Rectal smooth muscle tissue (tissue), 1 donor: ENCODE data around the gene PROM2.

Experiments used
- H3K27ac ChIP-seq: one replicate; pipeline ENCODE4 v1.7.0; 2013; ENCODE audit warnings: low read depth, low read length, inconsistent platforms
- H3K27me3 ChIP-seq: one replicate; pipeline ENCODE4 v1.7.0; 2013; ENCODE audit warnings: low read length; ENCODE audit not compliant: control insufficient read depth, insufficient read depth
- H3K36me3 ChIP-seq: one replicate; pipeline ENCODE4 v1.7.0; 2013; ENCODE audit warnings: low read length; ENCODE audit not compliant: control insufficient read depth, insufficient read depth
- H3K4me1 ChIP-seq: one replicate; pipeline ENCODE4 v1.7.0; 2013; ENCODE audit warnings: low read length; ENCODE audit not compliant: control insufficient read depth, insufficient read depth
- H3K4me3 ChIP-seq: one replicate; pipeline ENCODE4 v1.7.0; 2013; ENCODE audit warnings: low read length
- H3K9ac ChIP-seq: one replicate; pipeline ENCODE4 v1.7.0; 2013; ENCODE audit warnings: low read length

The PROM2 gene

DNA sequence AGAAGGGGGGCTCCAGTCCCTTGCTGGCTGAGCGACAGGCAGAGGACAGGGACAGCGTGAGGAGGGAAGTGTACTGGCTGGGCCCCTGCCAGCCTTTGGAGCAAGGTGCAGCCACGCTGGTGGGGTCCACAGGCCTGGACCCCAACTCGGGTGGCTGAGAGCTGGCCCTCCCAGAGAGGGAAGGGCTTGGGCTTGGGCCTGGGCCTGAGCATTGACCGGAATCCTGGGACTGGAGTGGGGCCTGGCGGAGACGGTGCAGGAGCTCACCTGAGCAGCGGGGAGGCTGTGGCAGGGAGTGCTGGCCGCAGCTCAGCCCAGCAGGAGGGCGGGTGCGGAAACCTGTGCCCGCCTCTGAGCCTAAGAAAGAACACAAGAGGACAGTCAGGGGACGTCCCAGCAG lies 50.8 kb downstream of the PROM2 start:
- no peak overlapping the region for H3K27ac ChIP-seq
- no peaks in the 10 kb centered on the region for H3K36me3 ChIP-seq
- no peak overlapping the region for H3K9ac ChIP-seq
- no peaks in the 10 kb centered on the region for H3K27me3 ChIP-seq
- no peak overlapping the region for H3K4me3 ChIP-seq
- H3K4me1 ChIP-seq = no peaks in the 10 kb centered on the region

DNA sequence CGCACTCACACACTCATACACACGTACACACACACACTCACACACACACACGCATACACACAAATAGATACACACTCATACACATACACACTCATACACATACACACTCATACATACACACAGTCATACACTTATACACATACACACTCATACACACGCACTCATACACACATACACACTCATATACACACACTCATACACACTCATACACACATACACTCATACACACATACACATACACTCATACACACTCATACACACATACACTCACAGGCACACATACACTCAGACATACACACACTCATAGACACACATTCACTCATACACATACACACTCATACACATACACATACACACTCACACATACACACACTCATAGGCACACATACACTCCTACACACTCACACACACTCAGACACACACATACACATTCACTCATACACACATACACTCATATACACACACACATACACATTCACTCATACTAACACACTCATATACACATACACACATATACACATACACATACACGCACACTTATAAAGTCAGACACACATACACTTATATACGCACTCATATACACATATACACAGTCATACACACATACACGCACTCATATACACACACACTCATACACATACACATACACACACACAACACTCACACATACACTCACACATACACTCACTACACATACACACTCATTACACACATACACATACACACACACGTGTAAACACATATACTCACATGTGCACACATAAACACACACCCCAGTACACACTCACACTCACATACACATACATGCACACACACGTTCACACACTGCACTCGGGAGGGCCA lies 51.6 kb downstream of the PROM2 start:
- H3K4me3 ChIP-seq = no peak overlapping the region
- H3K27ac ChIP-seq = no peak overlapping the region
- H3K36me3 ChIP-seq = no peaks in the 10 kb centered on the region
- H3K4me1 ChIP-seq = no peaks in the 10 kb centered on the region
- H3K9ac ChIP-seq = no peak overlapping the region
- H3K27me3 ChIP-seq = no peaks in the 10 kb centered on the region

DNA sequence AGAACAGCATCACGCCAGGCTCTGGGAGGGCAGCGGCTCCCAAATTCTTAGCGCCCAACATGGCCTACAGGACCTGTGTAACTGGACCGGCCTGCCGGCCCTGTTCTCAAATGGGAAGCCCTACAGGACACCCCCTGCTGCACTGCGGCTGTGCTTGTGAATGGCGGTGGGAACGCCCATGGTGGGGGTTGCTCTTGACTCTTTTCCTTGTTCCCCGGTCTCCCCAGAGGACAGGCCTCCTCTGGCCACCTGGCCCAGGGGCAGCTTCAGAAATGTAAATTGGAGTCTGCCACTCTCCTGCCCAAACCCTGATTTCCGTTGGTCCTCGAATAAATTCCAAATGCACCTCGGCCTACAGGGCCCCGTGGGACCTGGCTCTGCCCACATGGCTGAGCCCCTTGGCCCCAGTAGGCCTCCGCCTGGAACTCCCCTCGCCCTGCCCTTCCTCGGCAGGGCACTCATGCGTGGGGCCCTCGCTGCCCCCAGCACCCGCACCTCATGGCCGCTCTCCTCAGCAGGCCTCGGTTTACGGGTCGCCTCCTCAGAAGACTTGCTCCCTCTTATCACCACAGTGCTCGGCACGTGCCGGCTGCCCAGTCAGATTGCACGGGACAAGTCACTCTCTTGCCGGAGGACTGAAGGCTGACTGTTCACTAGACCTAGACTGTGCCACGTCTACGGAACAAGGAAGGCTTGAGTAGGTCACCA lies 52.3 kb downstream of the PROM2 start:
- Histone ChIP-seq H3K9ac (no peak overlapping the region), H3K4me3 (no peak overlapping the region), H3K4me1 (no peaks in the 10 kb centered on the region), H3K27ac (no peak overlapping the region), H3K36me3 (no peaks in the 10 kb centered on the region), H3K27me3 (no peaks in the 10 kb centered on the region)

DNA sequence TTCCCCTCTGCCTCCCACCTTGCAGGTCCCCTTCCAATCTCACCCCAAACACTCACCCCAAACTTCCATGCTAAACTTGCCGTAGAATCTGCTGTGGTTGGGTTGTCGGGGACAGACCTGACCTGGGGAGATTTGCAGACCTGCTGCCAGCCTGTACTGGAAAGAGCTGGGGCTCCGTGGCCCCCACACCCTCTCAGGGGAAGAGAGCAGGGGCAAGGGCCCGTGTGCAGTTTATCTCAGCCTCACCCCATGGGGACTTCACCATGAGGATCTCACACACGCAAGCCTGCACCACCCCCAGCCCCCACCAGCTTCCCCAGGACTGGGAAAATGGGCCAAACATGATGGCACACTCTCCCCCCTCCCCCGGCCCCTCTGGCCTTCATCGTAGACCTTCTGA lies 53.6 kb downstream of the PROM2 start:
- no peaks in the 10 kb centered on the region for H3K36me3 ChIP-seq
- H3K27ac ChIP-seq = no peak overlapping the region
- no peaks in the 10 kb centered on the region for H3K27me3 ChIP-seq
- no peaks in the 10 kb centered on the region for H3K4me1 ChIP-seq
- no peak overlapping the region for H3K9ac ChIP-seq
- H3K4me3 ChIP-seq = no peak overlapping the region

DNA sequence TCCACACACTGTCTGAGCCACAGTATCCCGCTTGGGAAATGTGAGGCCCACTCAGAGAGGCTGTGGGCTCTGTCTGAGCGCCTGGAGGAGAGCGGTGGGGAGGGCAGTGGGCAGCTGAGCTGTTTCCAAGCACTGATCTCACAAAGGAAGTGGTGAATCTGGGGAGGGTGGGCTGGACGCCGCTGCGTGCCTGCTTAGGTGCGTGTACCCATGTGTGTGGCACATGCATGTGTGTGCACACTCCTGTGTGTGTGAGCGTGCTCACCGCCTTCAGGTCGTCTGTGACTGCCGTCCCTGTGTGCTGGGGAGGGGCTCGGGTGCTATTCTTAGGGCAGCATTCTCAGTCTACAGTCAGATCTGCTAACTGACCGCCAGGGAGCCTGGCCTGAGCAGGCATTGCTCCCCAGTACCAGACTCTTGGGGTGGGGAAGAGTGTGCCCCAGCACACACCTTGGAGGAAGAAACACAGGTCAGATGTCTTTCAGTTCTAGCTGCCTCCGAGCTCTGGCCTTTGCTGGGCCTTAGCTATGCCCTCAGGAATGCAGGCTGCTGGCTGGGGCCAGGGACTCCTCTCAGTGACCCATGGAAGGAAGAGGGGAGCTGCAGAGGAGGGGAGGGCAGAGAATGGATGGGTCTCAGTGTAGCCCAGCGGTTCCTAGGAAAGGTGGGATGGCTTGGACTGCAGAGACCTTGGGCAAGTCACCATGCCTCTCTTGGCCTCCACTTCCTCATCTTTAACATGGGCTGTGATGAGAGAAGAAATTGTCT lies 54.3 kb downstream of the PROM2 start:
- H3K27ac ChIP-seq = no peak overlapping the region
- no peaks in the 10 kb centered on the region for H3K27me3 ChIP-seq
- no peak overlapping the region for H3K9ac ChIP-seq
- H3K4me1 ChIP-seq = peaks cover 3% of the 10 kb centered on the region
- H3K36me3 ChIP-seq = no peaks in the 10 kb centered on the region
- H3K4me3 ChIP-seq = no peak overlapping the region

DNA sequence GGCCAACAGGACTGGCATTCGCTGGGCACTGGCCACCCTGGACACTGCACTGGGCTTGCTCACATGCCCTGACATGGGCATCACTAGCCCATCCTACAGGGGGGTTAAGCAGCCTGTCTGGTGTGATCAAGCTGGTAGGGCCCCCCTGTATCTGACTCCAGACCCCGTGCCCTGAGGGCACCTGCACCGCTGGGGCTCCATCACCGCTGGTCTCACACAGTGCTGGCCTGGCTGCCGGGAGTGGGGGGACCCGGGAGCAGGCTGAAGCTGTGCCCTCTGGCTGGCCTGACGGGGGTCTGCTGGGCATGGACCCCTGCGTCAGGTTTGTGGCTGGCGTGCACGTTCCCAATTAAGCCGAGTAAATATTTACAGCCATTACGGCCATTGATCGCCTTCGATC lies 55.2 kb downstream of the PROM2 start:
- H3K4me1 ChIP-seq = peaks cover 10% of the 10 kb centered on the region
- H3K27ac ChIP-seq = no peak overlapping the region
- no peak overlapping the region for H3K9ac ChIP-seq
- H3K27me3 ChIP-seq = no peaks in the 10 kb centered on the region
- no peaks in the 10 kb centered on the region for H3K36me3 ChIP-seq
- H3K4me3 ChIP-seq = no peak overlapping the region

DNA sequence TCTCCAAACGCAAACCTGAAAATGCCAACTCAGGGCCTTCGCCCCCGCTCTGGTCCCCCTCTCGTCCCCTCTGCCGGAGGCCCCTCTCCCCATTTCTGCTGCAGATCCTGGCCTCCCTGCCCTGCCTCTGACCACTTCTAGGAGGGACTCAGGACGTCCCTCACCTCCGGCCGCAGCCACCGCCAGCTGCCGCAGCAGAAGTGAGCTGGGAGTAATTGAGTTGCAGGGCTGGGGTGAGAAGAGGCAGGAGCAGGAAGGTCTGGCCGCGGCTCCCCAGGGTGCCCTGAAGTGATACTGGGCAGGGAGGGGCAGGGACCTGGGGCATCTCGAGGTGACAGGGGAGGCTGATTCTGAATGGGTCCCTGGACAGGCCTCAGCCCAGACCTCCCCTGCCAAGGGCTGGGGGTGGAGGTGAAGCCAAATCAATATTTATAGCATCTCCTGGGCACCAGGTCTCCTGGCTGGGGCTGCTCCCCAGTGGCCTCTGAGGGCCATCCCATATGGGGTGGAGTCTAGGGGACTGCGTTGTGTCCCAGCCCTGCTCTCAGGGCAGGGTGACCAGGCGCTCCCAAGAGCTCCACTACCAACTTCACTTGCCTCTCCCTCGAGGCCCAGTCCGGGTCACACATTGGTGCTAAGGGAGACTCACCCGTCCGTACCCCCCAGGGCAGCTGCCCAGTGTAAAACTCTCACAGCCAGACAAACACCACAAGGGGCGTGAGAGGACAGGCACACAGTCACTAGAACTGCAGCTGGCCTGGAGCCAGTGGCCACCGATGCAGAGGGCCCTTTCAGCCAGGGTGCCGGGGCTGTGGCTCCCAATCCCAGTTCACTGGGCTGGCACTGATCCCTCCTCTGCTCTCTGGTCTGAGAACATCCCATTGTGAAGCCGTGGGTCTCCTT lies 55.9 kb downstream of the PROM2 start:
- no peak overlapping the region for H3K4me3 ChIP-seq
- H3K36me3 ChIP-seq = no peaks in the 10 kb centered on the region
- H3K4me1 ChIP-seq = peaks cover 13% of the 10 kb centered on the region
- H3K27me3 ChIP-seq = no peaks in the 10 kb centered on the region
- H3K27ac ChIP-seq = no peak overlapping the region
- no peak overlapping the region for H3K9ac ChIP-seq

DNA sequence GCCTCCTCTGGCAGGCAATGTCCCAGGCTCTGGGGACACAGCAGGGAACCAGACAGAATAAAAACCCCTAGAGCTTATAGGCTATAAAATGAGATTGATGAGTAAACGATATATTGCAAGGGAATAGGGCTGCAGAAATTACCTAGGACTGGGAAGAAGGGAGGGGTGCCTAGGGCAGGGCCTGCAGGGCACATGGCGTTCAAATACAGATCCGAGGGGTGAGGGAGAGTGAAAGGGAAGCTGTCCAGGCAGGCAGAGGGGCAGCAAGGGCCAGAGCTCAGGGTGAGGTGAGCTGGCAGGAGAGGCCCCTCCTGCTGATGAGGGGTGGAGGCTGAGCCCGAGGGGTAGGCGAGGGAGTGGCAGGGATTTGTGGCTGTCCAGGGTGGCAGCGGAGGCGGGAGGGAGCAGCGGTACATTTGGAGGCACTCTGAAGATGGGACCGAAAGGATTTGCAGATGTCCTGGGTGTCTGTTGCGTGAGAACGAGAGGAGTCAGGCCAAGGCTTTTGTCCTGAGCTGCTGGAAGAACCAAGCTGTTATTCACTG lies 56.6 kb downstream of the PROM2 start:
- Histone ChIP-seq H3K9ac (no peak overlapping the region), H3K27me3 (no peaks in the 10 kb centered on the region), H3K4me1 (peaks cover 13% of the 10 kb centered on the region), H3K36me3 (no peaks in the 10 kb centered on the region), H3K27ac (no peak overlapping the region), H3K4me3 (no peak overlapping the region)

DNA sequence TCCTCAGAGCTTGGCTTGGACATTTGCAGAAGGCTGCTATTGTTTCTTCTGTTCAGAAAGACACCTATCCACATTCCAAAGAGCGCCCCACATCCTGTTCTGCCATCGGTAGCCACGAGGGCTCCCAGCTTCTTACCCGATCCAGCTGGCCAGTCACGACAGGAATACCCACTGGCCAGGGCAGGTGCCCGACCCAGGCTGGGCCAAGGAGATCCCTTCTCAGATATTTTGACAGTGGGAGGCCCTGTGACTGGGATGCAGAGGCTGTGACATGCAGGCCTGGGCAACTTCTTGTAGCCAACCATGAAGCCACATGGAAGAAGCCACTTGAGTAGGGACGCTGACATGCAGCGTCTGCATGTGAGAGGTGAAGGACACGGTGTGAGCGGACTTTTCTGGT lies 57.4 kb downstream of the PROM2 start:
- Histone ChIP-seq H3K36me3 (no peaks in the 10 kb centered on the region), H3K9ac (no peak overlapping the region), H3K27me3 (no peaks in the 10 kb centered on the region), H3K27ac (no peak overlapping the region), H3K4me1 (peaks cover 13% of the 10 kb centered on the region), H3K4me3 (no peak overlapping the region)

DNA sequence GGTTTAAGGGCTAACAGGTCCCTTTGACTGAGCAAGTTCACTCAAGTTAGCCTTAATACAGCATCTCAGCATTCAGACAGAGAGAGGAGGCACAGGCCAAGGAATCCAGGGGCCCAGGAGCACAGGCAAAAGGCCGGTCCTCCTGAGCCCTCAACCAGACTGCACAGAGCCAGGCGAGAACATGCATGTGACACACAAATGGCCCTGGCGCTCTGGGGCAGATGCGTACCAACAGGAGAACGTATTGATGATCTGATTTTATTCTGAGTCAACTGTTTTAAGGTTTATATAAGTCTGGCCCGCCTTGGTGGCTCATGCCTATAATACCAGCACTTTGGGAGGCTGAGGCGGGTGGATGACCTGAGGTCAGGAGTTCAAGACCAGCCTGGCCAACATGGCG lies 57.8 kb downstream of the PROM2 start:
- Histone ChIP-seq H3K4me1 (peaks cover 13% of the 10 kb centered on the region), H3K4me3 (no peak overlapping the region), H3K36me3 (no peaks in the 10 kb centered on the region), H3K9ac (no peak overlapping the region), H3K27ac (no peak overlapping the region), H3K27me3 (no peaks in the 10 kb centered on the region)

DNA sequence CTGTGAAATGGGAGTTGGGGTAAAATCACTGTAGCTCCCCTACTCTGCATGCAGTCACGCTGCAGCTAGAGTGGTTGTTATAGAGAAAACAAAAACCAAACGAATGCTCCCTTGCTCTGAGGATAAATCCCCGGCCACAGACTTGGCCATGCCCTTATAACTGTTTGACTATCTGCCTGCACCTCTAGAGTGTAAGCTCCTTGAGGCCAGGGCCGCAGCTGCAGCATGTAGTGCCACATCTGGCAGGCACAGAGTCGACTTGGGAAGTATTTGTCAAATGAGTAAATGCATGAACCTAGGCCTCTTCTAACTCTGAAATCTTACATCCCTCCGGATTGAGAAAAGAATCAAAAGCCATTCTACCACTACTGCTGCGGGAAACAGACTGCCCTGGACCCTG lies 58.8 kb downstream of the PROM2 start:
- H3K4me3 ChIP-seq = no peak overlapping the region
- H3K36me3 ChIP-seq = no peaks in the 10 kb centered on the region
- H3K27me3 ChIP-seq = no peaks in the 10 kb centered on the region
- H3K9ac ChIP-seq = no peak overlapping the region
- no peak overlapping the region for H3K27ac ChIP-seq
- peaks cover 13% of the 10 kb centered on the region for H3K4me1 ChIP-seq
